ENCODE data around the gene PFDN1.

Gene PFDN1

GRCh38 chr5:140259500-140259899 lies 43.4 kb downstream of the PFDN1 start:
- DNase-seq (ENCODE audit: low read depth, low spot score) = no peak

DNA sequence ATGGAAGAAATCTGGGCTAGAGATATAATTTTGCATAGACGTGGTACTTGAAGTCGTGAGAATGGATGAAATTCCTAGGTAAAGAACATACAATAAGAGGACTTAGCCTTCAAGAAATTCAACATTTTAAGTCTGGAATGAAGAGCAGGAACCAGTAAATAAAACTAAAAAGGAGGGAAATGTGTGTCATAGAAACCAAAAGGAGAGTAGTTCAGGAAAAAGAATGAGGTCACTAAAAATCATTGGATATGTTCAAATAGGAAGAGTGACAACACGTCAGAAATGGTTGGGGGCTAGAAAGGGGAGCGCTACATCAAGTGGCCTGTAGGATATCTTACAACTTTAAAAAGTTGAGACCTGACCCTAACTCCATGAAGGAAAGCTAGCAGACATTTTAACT lies 44.0 kb downstream of the PFDN1 start:
- DNase-seq (ENCODE audit: low read depth, low spot score) = no peak

DNA sequence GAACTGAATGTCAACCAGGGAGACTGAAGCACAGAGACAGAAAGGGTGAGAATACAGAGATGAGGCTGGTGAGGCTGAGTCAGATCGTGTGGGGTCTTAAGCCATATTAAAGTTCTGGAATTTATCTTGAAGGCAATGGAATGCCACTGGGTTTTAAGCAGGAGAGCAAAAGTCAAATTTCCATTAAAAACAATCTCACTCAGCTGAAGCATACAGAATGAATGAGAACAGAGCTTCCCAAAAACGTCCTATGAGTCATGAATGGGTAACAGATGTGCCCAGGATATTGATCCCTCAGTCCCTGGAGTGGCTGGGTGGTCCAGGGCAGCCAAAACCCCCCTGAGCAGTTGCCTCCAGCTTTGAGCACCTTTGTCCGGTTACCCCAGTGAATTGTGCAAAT lies 44.9 kb downstream of the PFDN1 start:
- DNase-seq (ENCODE audit: low read depth, low spot score) = no peak

- DNase-seq (ENCODE audit: low read depth, low spot score) = no peak
Measured at GRCh38 chr5:140256726-140257125, 46.2 kb downstream of the PFDN1 start.

GRCh38 chr5:140255460-140256157 lies 47.3 kb downstream of the PFDN1 start:
- DNase-seq (ENCODE audit: low read depth, low spot score) = no peak

DNA sequence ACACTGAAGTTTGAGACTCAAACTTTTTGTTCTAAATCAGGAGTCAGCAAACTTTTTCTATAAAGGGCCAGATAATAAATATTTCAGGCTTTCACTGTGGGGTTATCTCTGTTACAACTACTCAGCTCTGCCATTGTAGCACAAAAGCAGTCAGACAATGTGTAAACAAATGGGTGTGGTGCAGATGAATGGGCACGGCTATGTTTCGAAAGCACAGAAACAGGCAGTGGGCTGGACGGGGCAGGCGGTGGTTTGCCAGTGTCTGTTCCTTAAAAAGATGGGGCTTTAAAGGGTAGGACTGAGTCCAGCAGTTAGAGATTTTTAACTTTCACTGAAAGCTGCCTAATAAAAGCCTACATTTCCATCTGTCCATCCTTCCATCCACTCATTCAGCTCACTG lies 48.9 kb downstream of the PFDN1 start:
- no peak for DNase-seq (ENCODE audit: low read depth, low spot score)

- DNase-seq (ENCODE audit: low read depth, low spot score) = no peak
Measured at GRCh38 chr5:140252470-140253126, 50.3 kb downstream of the PFDN1 start.

DNA sequence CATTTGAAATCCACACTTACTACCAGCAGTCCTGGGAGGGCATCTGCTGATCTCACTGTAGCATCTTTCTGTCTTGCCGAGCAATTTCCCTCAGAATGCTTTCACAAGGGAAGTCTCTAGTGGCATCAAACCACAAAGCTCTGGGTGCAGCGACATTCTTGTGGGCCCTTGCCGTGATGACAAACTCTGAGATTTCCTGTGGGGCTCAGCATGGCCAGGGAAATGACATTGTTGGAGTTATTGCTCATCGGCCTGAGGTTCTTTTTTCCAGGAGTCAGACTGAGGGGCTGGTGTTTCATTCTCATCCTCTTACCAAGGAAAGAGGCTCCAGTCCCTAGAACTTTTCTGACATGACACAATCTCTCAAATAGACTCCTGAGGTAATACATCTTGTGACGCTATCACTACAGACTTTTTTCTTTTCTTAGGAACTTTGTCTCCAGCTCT lies 51.4 kb downstream of the PFDN1 start:
- DNase-seq (ENCODE audit: low read depth, low spot score) = no peak

DNA sequence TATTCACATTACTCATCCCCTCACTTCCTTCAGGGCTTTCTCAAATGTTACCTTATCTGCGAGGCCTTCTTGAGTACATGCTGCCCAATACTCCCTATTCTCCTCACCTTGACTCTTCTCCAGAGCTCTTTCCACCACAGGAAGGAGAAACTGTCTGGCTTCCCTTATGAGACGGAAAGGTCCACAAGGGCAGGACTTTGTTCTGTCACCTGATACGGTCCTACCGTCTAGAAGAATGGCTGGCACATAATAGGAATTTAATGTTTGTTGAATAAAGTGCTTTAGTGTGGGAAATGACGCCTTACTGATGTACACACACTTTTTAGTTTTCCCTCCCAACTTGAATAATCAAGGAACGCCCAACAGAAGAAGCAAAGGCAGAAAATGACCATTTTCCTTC lies 52.5 kb downstream of the PFDN1 start:
- DNase-seq (ENCODE audit: low read depth, low spot score) = no peak

GRCh38 chr5:140249536-140249935 lies 53.4 kb downstream of the PFDN1 start:
- DNase-seq (ENCODE audit: low read depth, low spot score) = no peak

GRCh38 chr5:140248414-140248813 lies 54.5 kb downstream of the PFDN1 start:
- DNase-seq (ENCODE audit: low read depth, low spot score) = no peak

DNA sequence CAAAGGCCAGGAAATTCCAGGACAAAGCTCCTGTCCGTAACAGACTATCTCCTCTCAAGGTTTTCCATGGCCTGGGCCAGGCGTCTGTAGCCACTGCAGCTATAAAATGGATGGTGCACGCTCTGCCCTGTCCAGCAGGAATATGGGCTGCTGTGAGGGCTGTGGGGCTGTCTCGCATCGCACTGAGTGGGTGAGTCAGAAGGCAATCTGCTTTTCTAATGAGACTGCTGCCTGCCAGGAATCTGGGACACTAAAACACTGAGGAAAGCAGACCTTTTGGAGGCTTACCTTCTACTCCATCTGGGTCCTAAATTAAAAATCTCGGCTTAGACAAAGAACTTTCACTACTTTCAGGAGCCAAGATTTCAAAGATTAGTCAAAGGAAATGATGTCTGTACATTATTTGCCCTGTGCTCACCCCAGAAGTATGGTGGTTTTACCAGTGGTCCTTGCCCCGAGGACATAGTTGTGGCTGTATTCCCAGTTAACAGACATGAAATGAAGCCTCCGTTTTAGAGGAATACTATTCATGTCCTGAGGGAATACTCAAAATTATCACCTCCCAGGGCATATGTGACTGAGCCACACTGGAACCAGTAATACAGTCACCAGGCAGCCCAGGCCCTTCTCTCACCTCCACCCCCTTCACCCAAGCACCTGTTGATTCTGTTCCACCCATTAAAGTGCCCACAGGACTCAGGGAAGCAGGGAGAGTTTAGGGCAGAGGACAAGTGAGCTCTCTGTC lies 56.4 kb downstream of the PFDN1 start:
- DNase-seq (ENCODE audit: low read depth, low spot score) = peak; percentile 76

DNA sequence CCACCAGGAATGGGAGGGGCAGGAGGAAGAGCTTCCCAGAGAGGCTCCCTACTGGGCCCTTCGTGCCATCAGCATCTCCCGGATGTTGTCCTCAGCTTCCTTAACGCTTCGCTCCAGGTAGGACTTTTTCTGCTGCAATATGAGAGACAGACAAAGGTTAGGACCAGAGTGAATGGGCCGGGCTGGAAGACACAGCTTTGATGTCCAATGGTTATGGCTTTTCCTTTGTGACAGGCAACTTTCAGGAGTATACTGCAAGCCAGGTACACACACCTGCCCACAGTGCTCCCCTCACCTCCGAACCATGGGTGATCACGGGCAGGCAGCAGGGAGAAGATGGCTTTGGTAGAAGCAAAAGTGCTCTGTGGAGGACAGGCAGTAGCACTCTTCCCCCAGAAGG lies 57.0 kb downstream of the PFDN1 start:
- DNase-seq (ENCODE audit: low read depth, low spot score) = no peak

- no peak for DNase-seq (ENCODE audit: low read depth, low spot score)
Measured at GRCh38 chr5:140245341-140245740, 57.6 kb downstream of the PFDN1 start.

DNA sequence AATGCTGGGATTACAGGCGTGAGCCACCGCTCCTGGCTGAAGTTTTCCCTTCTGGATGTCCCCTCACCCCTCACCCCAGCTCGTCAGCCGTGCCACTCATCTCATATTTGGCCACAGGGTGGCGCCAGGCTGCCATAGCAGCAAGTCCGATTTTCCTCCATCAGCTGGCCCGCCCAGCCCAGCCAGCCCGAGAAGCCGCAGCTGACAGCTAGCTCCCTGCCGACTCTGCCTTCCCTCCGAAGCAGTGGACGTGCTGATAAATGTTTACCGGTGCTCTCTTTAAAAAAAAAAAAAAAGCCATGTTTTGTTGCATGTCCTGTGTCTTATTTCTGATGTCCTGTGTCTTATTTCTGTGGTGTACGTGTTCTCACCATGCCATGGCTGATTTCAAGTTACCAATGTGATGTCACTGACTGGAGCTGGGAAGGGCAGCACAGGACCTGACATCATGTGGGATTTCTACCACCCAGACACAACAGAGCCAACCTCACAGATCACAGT lies 58.3 kb downstream of the PFDN1 start:
- DNase-seq (ENCODE audit: low read depth, low spot score) = peak; percentile 94

- DNase-seq (ENCODE audit: low read depth, low spot score) = no peak
Measured at GRCh38 chr5:140243706-140244250, 59.1 kb downstream of the PFDN1 start.

DNA sequence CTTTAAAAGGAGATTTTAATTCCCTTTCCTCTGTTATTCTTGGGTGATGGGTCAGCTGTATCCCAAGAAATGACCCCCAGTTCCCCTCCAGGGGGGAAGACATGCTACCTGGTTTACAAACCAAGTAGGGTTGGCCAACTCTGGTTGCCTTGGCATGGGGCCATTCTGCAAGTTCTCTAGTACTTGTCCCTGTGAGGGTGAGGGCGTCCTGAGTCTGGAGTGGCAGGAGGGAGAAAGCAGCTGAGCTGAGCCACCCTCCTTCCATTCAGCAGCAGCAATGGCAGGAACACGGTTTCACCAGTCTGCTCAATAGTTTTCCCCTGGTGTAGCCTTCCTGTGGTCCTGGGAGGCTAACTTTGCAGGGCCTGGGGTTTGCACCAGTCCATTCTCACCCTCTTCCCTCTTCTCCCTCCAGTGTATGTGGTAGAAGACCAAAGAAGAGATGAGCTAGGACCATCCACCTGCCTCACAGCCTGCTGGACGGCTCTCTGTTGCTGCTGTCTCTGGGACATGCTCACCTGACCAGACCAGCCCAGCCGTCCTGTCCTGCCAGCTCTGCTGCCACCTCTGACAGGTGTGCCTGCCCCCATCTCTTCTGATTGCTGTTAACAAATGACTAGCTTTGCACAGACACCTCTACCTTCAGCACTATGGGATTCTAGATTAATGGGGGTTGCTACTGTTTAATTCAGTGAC lies 59.9 kb downstream of the PFDN1 start:
- no peak for DNase-seq (ENCODE audit: low read depth, low spot score)

DNA sequence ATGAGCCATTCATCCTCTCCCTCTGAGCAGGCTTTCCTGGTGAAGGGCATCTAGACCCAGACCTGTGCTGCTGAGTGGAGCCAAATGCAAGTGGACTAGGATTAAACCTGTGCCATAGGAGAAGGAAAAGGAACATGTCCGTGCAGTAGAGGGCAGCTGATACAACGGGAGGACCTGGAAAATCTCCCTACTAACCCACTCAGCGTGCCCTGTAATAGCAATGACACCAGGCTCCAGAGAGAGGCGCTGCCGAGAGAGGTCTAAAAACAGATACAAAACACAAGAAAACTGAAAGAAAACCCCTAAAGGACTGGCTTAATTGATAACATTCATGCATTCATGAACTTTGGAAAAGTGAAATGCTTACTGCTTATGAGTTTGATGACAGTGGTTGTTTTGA lies 60.8 kb downstream of the PFDN1 start:
- peak; percentile 34 for DNase-seq (ENCODE audit: low read depth, low spot score)

DNA sequence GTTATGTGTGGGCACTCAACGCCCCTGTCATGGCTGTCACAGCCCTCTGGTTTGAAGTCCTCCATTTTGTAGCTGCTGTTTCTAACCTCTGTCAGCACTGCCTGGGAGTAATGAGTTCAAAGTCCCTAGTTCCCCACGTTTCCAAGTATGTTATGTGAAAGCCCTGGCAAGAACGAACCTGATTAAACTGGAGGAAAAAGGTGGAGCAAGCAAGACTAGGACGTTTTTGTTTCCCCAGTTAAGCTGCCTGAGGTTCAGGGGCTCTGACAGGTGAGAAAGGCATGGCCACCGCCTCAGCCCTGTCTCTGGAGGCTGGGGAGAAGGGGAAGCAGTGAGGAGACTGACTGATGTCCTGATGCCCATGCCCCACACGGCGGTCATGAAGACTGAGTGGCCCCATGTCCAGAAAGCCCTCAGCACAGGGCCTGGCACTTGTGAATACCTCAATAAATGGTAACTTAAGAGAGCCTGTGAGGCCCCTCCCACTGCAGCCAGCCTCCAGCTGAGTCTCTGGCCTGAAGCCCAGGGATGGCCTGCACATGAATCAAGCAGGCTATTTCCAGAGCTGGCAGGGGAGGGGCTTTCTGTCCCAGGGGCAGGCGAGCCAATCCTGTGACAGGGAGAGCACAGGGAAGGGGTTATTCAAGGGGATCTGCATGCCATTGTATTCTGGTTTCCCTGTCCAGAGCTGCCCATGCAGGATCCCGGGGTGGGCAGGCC lies 61.8 kb downstream of the PFDN1 start:
- DNase-seq (ENCODE audit: low read depth, low spot score) = peak; percentile 96

DNA sequence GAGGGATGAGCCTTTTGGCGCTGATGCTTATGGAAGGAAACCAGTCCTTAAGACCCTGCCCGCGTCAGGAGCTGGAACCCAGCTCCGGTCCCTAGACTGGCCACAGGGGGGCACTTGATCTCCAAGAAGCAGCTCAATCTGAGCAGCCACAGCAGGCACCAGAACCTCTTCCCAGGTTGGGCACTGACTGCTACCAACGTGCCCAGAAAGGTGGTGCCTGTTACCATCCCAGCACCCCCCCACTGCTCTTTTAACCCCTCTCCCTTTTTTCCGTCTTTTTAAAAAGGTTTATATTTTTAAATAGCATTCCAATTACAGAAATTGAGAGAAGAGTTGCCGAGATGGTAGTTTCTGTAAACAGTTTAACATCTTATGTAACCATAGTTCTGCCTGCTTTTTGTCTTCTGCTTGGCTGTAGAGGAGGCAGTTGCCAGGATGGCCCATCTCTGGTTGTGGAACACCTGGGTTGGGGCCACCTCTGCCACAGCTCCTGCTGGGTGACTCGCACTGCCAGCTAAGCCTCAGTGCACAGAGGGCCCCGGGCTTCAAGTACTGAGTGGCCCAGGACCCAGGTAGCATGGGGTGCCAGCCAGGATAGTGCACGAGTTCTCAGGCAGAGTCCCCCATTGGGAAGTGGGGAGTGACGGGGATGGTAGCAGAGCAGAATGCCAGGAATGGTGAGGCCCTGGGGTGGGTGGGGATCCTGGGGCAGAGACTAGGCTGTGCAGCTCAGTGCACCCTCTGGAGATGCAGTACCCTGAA lies 62.8 kb downstream of the PFDN1 start:
- DNase-seq (ENCODE audit: low read depth, low spot score) = peak; percentile 83
